Lower lobe of right lung (tissue), 2 donors: ENCODE measurements around the gene COX7C. TPM values are rescaled to one million over a fixed set of nuclear protein-coding genes. Genes with fewer than 3 reads are reported as not detected.

Source experiments
- ATAC-seq, 2 donors: fragments of 200-7000 bp; cut with Tn5 transposase; one replicate each; pipeline ENCODE4 v1.9.1; 2020 to 2022; ENCODE audit warnings: mild to moderate bottlenecking in 2 of 2, moderate library complexity in 2 of 2
- DNase-seq: peaks from one replicate; pipeline ENCODE4 v3.0.0-alpha.2; 2020
- H3K27ac ChIP-seq: fragments of 200-600 bp; one replicate; pipeline ENCODE4 v1.8.0; 2022
- H3K27me3 ChIP-seq: fragments of 200-600 bp; one replicate; pipeline ENCODE4 v1.8.0; 2022; ENCODE audit warnings: low read depth
- H3K36me3 ChIP-seq: fragments of 200-600 bp; one replicate; pipeline ENCODE4 v1.8.0; 2022; ENCODE audit warnings: mild to moderate bottlenecking
- H3K4me1 ChIP-seq: fragments of 200-600 bp; one replicate; pipeline ENCODE4 v1.8.0; 2022
- H3K4me3 ChIP-seq: fragments of 200-600 bp; one replicate; pipeline ENCODE4 v1.8.0; 2022; ENCODE audit warnings: mild to moderate bottlenecking
- H3K9me3 ChIP-seq: fragments of 200-600 bp; one replicate; pipeline ENCODE4 v1.8.0; 2022
- CTCF ChIP-seq: fragments of 200-600 bp; IDR thresholded peaks from one replicate; pipeline ENCODE4 v1.8.0; 2022; ENCODE audit warnings: antibody characterized with exemption, mild to moderate bottlenecking
- intact Hi-C: fragments of 100-400 bp; cut with DNase I; formaldehyde crosslinking; loops from one replicate; pipeline ENCODE4 v1.11.0; 2022
- total RNA-seq: library from RNA; stranded (reverse); fragmentation: NEBNext Ultra II Directional; extraction: Animal tissue kit (Norgen Biotek cat#: 25700); gene quantifications from one replicate; pipeline ENCODE4 v1.2.1, GENCODE V29; 2021
- donor health status: DM: no; HTN: yes; CAD: no; lungs with severe emphysema.

Gene COX7C
- total RNA-seq, 1 donor from 2014 or later = 368 TPM

- DNase-seq (no peak), ATAC-seq (no peak)
- no peaks in the 10 kb centered on the region for H3K36me3 ChIP-seq
- no peak overlapping the region for H3K27ac ChIP-seq
- no peaks in the 10 kb centered on the region for H3K4me1 ChIP-seq
- H3K9me3 ChIP-seq = no peaks in the 10 kb centered on the region
- H3K4me3 ChIP-seq = no peak overlapping the region
- intact Hi-C loops = no loop called here
- H3K27me3 ChIP-seq = no peaks in the 10 kb centered on the region
- no peak for TF ChIP-seq CTCF
These were observed 38.2 kb upstream of the COX7C start for GRCh38 chr5:86579502-86579901.

- DNase-seq = no peak
- Histone ChIP-seq H3K27ac (no peak overlapping the region), H3K27me3 (no peaks in the 10 kb centered on the region), H3K4me3 (no peak overlapping the region), H3K9me3 (no peaks in the 10 kb centered on the region), H3K4me1 (no peaks in the 10 kb centered on the region), H3K36me3 (no peaks in the 10 kb centered on the region)
- no peak for ATAC-seq
- intact Hi-C loops = no loop called here
- TF ChIP-seq CTCF = no peak
These were observed 21.3 kb upstream of the COX7C start for GRCh38 chr5:86596476-86596875.

GRCh38 chr5:86605881-86606280 is 11.9 kb upstream of the COX7C start:
- DNase-seq = no peak
- ATAC-seq = no peak
- no peaks in the 10 kb centered on the region for H3K36me3 ChIP-seq
- no peaks in the 10 kb centered on the region for H3K4me1 ChIP-seq
- intact Hi-C loops = no loop called here
- no peak overlapping the region for H3K27ac ChIP-seq
- no peaks in the 10 kb centered on the region for H3K9me3 ChIP-seq
- TF ChIP-seq CTCF = no peak
- no peak overlapping the region for H3K4me3 ChIP-seq
- no peaks in the 10 kb centered on the region for H3K27me3 ChIP-seq

- no peak for ATAC-seq
- H3K4me3 ChIP-seq = no peak overlapping the region
- no peaks in the 10 kb centered on the region for H3K36me3 ChIP-seq
- DNase-seq = no peak
- peaks cover 3% of the 10 kb centered on the region for H3K4me1 ChIP-seq
- no peaks in the 10 kb centered on the region for H3K9me3 ChIP-seq
- intact Hi-C loops = no loop called here
- H3K27me3 ChIP-seq = no peaks in the 10 kb centered on the region
- H3K27ac ChIP-seq = no peak overlapping the region
- no peak for TF ChIP-seq CTCF
These were observed 4.3 kb upstream of the COX7C start for GRCh38 chr5:86613455-86613854.

- Histone ChIP-seq H3K27ac (peak overlapping the region; percentile 85), H3K9me3 (no peaks in the 10 kb centered on the region)
These were observed 409 bp upstream of the COX7C start for GRCh38 chr5:86617309-86617755.

More at GRCh38 chr5:86617309-86617755, 409 bp upstream of the COX7C start:
- intact Hi-C loops = no loop called here
- no peak for TF ChIP-seq CTCF
- no peaks in the 10 kb centered on the region for H3K27me3 ChIP-seq
- peaks cover 32% of the 10 kb centered on the region for H3K36me3 ChIP-seq
- H3K4me3 ChIP-seq = peak overlapping the region; percentile 96
- H3K4me1 ChIP-seq = peaks cover 15% of the 10 kb centered on the region
- no peak for DNase-seq
- no peak for ATAC-seq
